Stimulated activated CD4-positive, alpha-beta T cell treated with anti-CD3 and anti-CD28 coated beads, TNF-alpha, amount 100 ng/mL, for 24 hours (primary cell): ENCODE results near the gene COL4A6.

Experiments
- DNase-seq, 3 experiments: peaks; one replicate each; pipeline ENCODE4 v3.0.0-alpha.2; 2020; ENCODE audit warnings: low read depth in 3 of 3

Gene COL4A6

DNA sequence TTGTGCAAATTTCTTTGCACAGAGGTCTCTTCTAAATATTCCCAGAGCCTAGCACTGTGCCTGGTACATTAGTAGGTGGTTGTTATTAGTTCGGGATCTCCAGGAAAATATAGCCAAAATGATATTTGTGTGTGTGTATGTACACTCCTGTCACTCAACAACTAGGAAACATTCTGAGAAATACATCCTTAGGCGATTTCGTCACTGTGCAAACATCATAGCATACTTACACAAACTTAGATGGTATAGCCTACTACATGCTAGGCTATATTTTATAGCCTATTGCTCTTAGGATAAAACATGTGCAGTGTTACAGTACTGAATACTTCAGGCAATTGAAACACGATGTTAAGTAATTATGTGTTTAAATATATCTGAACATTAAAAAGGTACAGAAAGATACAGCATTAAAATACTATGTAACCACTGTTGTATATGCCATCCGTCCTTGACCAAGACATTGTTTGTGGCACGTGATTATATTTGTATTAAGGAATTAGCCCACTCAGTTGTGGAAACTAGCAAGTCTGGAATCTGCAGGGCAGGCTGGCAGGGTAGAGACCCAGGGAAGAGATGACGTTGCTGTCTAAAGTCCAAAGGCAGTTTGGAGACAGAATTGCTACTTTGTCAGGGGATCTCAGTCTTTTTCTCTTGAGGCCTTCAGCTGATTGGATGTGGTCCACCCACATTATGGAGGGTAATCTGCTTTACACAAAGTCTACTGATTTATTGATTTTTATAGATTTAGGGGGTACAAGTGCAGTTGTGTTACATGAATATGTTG lies 106.9 kb downstream of the COL4A6 start:
- no peak for DNase-seq

DNA sequence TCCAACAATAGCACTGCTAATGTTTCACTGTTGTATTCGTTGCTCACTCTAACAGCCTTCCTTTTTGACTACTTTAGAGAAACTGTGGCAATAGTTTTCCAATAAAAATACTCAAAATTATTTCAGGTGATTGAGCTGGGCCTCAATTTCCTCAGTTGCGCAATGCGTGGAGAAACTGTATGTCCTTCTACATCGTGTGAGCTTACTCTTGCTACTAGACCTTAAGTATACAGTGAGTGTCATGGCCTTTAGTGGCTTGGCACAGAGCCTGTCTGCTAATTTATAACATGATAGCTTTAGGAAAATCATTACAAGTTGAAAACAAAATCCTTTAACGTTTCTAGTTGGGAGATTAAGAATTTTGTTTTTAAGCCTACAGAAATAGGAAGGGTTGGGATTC lies 114.5 kb downstream of the COL4A6 start:
- DNase-seq, result no peak

DNA sequence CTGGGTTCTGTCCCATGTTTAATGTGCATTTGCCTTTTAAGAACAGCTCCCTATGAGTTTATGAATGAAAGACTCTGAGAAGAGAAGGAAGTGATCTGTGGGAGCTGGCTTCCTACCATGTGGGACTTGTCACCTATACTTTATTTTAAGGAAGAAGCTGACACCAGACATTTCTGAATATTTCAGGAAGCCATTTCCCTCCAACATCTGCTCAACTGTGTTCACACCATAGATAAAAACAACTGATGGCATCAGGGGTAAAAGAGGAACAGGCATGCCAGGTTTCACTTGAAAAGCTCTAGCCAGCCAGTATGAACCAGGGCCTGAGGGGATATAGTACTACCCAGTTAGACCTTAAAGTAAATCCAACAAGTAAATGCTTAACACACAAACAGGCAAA lies 116.0 kb downstream of the COL4A6 start:
- no peak for DNase-seq

DNA sequence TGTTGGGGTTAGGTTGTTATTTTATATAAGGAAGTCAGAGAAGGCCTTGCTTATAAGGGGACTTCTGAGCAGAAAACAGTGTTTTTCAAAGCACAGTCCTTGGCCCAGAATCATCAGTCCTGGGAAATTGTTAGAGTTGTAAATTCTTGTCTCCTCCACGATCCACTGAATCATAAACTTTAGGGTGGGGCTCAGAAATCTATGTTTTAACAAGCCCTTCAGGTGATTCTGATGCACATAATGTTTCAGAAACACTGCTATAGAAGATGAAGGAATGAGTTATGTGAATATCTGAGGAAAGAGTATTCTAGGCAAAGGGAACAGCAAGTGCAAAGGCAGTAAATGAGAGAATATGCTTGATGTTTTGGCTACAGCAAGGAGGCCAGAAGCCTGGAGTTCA lies 121.8 kb downstream of the COL4A6 start:
- no peak for DNase-seq

- DNase-seq, result no peak
These were observed 124.6 kb downstream of the COL4A6 start for GRCh38 chrX:108313669-108314068.

DNA sequence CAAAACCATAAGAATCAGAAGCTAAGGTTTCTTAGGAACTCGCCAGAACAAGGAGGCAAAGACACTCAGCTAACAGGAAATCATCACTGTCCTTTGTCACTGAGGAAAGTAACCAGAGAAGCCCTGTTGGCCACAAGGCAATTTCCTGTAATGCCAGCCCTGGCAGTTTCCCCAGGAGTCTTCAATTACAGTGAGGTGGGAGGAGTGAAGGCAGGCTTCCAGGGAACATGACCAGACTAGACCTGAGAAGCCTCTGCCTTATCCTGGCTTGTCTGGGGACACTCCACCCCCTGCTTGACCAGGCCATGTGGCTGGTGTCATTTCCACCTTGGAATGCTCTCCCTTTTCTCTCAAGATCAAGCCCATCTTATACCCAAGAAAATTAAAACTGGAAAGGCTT lies 125.3 kb downstream of the COL4A6 start:
- DNase-seq, result no peak

- no peak for DNase-seq
These were observed 126.2 kb downstream of the COL4A6 start for GRCh38 chrX:108312011-108312410.

- no peak for DNase-seq
These were observed 127.7 kb downstream of the COL4A6 start for GRCh38 chrX:108310506-108310905.

DNA sequence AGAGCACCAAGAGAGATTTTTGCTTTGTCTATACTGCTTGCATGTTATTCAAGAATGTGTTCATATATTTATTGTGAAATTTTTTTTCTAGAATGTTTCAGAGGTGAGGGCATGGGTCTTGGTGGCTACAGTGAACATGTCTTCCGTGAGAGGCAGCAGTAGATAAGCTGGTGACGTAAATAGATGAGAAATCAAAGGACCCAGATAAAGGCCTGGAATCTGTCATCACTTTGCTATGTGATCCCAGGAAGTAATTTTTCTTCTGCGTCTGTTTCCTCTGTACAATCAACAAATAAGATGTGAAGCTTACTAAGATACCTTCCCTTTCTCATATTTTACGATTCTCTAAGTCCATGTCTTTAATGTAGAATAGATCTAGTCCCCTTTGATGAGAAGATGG lies 129.1 kb downstream of the COL4A6 start:
- DNase-seq, result no peak

DNA sequence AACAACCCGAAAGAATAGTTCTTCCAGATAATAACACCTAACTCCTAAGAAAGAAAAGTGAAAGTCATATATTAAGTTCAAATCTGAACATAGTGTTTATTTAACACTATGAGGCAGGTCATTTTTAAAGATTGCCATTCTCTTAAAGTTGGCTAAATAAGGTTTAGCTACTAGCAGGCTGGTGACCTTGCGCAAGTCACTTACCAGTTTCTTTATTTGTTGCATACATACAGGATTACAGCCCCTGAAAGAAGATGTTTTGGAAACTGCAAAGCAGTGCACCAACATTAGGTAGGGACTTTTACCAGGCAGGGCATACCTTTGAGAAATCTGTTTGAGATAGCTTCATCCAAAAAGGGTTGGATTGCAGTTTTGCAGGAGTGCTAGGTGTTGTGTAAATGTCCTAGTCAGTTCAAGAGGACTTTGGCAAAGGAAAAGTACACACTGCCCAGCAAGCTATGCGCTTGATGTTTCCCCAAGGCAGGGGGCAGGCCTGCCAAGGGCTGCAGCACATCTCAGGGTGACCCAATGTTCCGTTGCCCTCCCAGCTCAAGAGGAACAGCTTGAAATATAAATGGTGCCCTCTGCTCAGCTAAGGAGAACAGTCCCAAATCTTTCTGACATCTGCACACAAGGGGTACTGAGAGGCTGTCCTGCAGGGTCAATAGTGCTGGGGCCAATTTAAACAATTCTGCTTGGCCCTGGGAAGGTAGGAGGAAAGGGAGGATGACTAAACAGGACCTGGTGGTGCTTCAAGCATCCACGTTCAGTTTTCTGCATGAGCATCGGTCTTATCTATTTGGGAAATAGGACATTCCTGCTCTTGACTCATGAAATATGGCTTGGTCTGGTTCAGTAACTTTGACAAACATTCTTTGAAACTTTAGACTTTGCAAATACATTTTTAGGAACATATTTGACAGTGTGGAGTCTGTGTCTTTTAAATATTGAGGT lies 130.8 kb downstream of the COL4A6 start:
- DNase-seq, result no peak

GRCh38 chrX:108306086-108306485 lies 132.1 kb downstream of the COL4A6 start:
- DNase-seq, result no peak

DNA sequence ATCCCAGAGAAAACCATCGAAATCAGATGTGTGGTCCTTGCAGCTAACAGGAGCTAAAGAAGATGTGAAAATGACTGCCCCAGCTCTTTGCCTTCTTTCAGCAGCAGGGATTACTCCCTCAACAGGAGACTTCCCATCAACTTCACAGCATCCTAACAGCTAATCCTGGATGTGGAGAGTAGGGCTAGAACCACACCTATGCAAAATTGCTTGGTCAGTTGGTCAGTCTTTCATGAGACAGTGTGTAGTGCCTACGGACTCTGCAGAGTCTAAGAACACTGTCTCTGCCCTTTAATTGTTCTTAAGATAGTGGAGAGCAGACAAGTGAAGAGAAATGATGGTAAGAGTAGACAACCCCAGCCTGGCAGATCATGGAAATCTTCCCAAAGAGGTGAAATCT lies 133.5 kb downstream of the COL4A6 start:
- DNase-seq, result no peak

DNA sequence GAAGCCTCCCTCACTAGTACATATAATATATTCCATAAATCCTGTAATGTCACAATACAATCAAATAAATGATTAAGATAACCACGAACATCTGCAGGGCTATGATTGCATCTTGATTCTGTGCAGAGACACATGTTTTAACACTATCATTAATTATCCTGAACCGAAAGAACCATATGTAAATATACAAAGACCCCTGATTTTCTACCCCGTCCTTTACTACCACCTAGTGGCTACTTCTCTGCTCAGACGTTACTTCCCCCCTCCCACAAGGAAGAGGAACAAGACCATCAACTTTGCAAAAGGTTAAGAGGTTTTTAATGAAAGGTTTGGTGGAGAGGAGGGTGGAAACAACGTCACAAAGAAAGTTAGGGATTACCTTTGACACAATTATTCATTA lies 134.0 kb downstream of the COL4A6 start:
- DNase-seq, result no peak

DNA sequence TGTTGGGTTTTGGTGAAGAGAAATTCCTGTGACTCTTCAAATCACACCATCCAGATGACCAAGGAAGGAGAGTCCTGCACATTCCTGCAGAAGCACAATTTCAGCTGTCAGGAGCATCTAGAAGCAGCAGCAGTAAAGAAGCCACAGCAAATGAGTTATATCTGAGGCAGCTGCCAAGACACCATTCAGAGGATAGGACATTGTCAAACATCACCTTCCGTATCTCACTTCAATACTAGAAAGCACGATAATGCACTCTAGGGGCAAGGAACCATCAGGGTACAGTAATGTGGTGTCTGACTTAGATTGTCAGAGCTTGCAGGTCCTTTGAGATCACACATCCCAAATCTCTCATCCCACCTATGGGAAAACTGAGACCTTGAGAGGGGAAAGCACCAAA lies 134.5 kb downstream of the COL4A6 start:
- no peak for DNase-seq

- DNase-seq, result no peak
These were observed 138.5 kb downstream of the COL4A6 start for GRCh38 chrX:108299704-108300103.

DNA sequence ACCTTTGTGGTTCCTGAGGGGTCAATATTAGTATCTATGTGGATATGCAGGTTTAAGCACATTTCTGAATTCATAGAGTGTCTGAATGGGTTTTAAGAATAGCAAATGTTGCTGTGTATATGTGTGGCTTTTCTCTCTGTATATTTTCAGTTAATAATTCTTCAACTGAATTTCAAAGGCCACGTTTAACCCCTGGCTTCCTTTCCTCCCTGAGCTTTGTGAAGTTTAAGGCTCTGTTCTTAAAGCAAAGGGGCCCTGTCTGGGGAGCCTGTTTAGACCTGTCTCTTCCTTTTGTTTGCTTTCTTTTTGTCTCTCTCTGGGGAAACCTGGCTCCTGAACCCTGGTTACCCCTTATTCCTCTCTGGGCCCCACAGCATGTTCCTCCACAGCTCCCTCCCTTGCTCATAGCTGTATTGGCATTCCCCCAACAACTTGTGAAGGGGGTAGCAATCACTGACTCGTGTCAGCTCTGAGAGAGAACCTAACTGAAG lies 139.1 kb downstream of the COL4A6 start:
- no peak for DNase-seq

- DNase-seq, result no peak
These were observed 140.0 kb downstream of the COL4A6 start for GRCh38 chrX:108298165-108298602.

- no peak for DNase-seq
These were observed 140.9 kb downstream of the COL4A6 start for GRCh38 chrX:108297290-108297689.

- DNase-seq, result no peak
These were observed 146.2 kb downstream of the COL4A6 start for GRCh38 chrX:108292053-108292452.

DNA sequence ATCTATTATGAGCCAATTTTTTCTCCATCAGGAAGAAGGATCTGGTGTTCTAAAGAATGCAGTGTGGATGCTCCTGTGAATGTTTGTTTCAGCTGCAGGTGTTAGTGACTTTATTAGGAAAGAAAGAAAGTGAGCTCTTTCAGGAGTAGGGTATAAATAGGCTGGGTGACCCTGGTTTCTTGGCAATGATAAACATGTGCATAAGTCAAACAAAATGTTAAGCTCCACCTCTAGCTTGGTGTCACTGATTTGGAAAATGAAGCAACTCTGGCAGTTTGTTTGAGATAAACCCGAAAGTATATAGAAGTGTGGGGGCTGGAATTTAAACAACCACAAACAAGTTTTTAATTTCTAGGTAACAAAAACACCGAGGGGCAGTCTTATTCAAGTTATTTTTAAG lies 152.3 kb downstream of the COL4A6 start:
- DNase-seq, result no peak

DNA sequence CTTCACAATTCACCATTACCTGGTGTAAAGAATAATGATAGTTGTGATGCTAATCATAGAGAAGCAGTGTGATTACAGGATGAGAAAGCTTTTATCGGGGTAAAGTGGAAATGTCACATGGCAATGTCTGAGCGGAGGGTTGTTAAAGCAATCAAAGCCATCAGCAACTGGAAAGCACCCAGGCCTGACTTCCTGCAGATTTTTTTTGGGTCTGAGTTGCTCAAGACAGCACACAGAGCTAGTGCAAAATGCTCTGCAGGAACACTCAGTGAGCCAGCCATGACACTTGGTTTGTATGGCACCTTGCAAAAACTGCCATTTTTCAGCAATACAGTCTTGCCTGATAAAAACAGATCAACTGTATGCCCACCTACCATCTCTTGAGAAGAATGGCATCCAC lies 152.9 kb downstream of the COL4A6 start:
- DNase-seq, result no peak

DNA sequence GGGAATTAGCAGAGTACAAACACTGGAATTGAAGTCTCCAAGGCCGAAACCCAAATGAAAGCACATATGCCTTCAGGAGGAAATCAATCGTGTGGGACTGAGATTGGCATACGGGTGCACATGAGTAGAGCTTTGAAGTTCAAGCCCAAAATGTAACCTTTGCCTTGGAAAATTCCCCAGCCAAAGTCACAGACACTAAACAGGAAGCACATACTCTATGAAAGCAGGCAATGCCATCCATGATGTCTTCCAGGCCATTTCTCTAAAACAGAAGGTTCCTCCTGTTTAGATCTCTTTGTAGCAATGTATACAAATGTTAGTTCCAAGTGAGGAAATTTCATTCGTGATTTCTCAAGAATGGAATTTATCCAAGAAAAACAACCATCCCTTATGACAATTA lies 162.5 kb downstream of the COL4A6 start:
- DNase-seq, result no peak

DNA sequence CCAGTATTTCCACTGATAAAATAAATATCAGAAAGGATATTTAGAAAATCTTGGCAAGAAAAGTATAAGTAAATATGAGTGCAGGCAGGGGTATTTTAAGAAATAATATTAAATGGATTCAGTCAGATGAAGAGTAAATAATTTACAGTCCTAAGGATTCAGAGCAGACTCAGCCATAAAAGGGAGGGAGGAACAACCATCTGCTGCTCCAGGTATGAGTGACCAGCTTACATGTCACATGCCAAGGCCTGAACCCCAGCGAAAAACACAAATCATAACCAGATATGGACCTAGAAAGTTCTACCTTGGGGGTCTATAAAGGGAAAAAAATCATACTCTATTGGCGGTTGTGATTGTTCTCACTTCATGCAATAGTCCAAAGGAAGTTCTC lies 166.8 kb downstream of the COL4A6 start:
- no peak for DNase-seq
